SU-DHL-6 (cell line): ENCODE measurements around the gene KRT32.

Experiments used
- H2AFZ ChIP-seq: fragments of 200-600 bp; sonication (generic); 2 replicates; pipeline ENCODE4 v1.6.1; 2014; ENCODE audit warnings: low read depth, mild to moderate bottlenecking, moderate library complexity, mixed read lengths, antibody characterized with exemption, low read length; ENCODE audit not compliant: severe bottlenecking
- H3F3A ChIP-seq: fragments of 200-600 bp; shearing (Covaris generic); 2 replicates; pipeline ENCODE4 v1.6.0; 2016; ENCODE audit warnings: antibody characterized with exemption, mild to moderate bottlenecking; ENCODE audit not compliant: insufficient read depth
- H3K27ac ChIP-seq: fragments of 200-600 bp; sonication (generic); 2 replicates; pipeline ENCODE4 v1.5.1; 2016; ENCODE audit warnings: low read depth, mild to moderate bottlenecking, low read length, moderate library complexity, mixed read lengths
- H3K27me3 ChIP-seq: fragments of 200-600 bp; sonication (generic), shearing (Covaris generic); 2 replicates; pipeline ENCODE4 v1.6.0; 2014; ENCODE audit warnings: mild to moderate bottlenecking, low read length
- H3K36me3 ChIP-seq: fragments of 200-600 bp; sonication (generic); 2 replicates; pipeline ENCODE4 v1.6.1; 2014; ENCODE audit warnings: mild to moderate bottlenecking, low read length, mixed read lengths
- H3K4me2 ChIP-seq: fragments of 300-600, 200-600 bp; shearing (Covaris generic), sonication (generic); 2 replicates; pipeline ENCODE4 v1.6.0; 2014; ENCODE audit warnings: low read length, low read depth, mild to moderate bottlenecking; ENCODE audit not compliant: poor library complexity, severe bottlenecking
- H3K4me3 ChIP-seq: fragments of 200-600 bp; sonication (generic); 2 replicates; pipeline ENCODE4 v1.5.1; 2014; ENCODE audit warnings: antibody characterized with exemption, low read length, mild to moderate bottlenecking, mixed read lengths; ENCODE audit not compliant: insufficient read depth, poor library complexity, severe bottlenecking
- H3K79me2 ChIP-seq: fragments of 200-600 bp; sonication (generic); 2 replicates; pipeline ENCODE4 v1.6.1; 2014; ENCODE audit warnings: mild to moderate bottlenecking, low read length, moderate library complexity; ENCODE audit not compliant: insufficient read depth
- H3K9ac ChIP-seq: fragments of 200-600 bp; sonication (generic); 2 replicates; pipeline ENCODE4 v1.7.0; 2014; ENCODE audit warnings: mild to moderate bottlenecking, low read length
- H3K9me2 ChIP-seq: fragments of 200-600 bp; sonication (generic); replicated peaks from 2 replicates; pipeline ENCODE4 v1.6.1; 2014; ENCODE audit warnings: low read length; ENCODE audit not compliant: insufficient read depth
- H3K9me3 ChIP-seq: fragments of 200-600 bp; sonication (generic); 2 replicates; pipeline ENCODE4 v1.6.1; 2014; ENCODE audit warnings: low read length, mixed read lengths; ENCODE audit not compliant: insufficient read depth
- H4K20me1 ChIP-seq: fragments of 200-600 bp; sonication (generic); 2 replicates; pipeline ENCODE4 v1.6.1; 2014; ENCODE audit warnings: low read depth, mild to moderate bottlenecking, antibody characterized with exemption, low read length, moderate library complexity, mixed read lengths
- EZH2phosphoT487 ChIP-seq: fragments of 200-600 bp; sonication (generic), shearing (Covaris generic); conservative IDR thresholded peaks from 2 replicates; pipeline ENCODE4 v1.6.1; 2018; ENCODE audit warnings: mild to moderate bottlenecking, antibody characterized with exemption, low read length, moderate library complexity, mixed read lengths
- TF ChIP-seq, protein P1 (sequence below): fragments of 200-600 bp; sonication (generic); IDR thresholded peaks from one replicate; pipeline ENCODE4 v1.5.1; 2017; ENCODE audit warnings: antibody characterized with exemption, mild to moderate bottlenecking, low read length, moderate library complexity; ENCODE audit not compliant: insufficient read depth, poor library complexity, severe bottlenecking

KRT32 gene

DNA sequence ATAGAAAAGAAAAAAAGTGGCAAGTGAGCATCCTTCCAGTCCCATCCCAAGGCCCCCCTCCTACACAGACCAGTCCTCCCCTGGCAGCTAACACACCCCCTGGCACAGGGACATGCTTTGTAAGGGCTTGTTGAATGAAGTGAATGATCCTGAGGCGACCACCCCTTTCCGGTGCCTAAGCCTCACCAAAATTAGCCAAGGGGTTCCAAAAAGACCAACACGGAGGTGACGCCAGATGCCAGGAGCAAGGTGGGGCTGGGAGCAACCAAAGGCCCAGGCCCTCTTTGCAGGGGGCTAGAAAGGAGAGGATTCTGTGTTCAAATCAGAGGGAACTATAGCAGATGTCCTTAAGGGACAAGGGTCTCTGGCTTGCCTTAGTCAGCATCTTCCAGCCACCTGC is 8.2 kb upstream of the KRT32 start:
- H3K79me2 ChIP-seq, result no peaks in the 10 kb centered on the region
- H3K27ac ChIP-seq, result no peak overlapping the region
- H4K20me1 ChIP-seq, result no peaks in the 10 kb centered on the region
- H2AFZ ChIP-seq, result no peak overlapping the region
- no peaks in the 10 kb centered on the region for H3K9me3 ChIP-seq
- no peak overlapping the region for H3K4me2 ChIP-seq
- no peaks in the 10 kb centered on the region for H3K27me3 ChIP-seq
- H3K9me2 ChIP-seq, result no peaks in the 10 kb centered on the region
- H3F3A ChIP-seq, result no peaks in the 10 kb centered on the region
- H3K36me3 ChIP-seq, result no peaks in the 10 kb centered on the region
- no peak overlapping the region for H3K9ac ChIP-seq
- no peak overlapping the region for H3K4me3 ChIP-seq
- TF ChIP-seq EZH2phosphoT487, result no peak
- TF ChIP-seq, protein P1, sequence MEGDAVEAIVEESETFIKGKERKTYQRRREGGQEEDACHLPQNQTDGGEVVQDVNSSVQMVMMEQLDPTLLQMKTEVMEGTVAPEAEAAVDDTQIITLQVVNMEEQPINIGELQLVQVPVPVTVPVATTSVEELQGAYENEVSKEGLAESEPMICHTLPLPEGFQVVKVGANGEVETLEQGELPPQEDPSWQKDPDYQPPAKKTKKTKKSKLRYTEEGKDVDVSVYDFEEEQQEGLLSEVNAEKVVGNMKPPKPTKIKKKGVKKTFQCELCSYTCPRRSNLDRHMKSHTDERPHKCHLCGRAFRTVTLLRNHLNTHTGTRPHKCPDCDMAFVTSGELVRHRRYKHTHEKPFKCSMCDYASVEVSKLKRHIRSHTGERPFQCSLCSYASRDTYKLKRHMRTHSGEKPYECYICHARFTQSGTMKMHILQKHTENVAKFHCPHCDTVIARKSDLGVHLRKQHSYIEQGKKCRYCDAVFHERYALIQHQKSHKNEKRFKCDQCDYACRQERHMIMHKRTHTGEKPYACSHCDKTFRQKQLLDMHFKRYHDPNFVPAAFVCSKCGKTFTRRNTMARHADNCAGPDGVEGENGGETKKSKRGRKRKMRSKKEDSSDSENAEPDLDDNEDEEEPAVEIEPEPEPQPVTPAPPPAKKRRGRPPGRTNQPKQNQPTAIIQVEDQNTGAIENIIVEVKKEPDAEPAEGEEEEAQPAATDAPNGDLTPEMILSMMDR, result no peak

DNA sequence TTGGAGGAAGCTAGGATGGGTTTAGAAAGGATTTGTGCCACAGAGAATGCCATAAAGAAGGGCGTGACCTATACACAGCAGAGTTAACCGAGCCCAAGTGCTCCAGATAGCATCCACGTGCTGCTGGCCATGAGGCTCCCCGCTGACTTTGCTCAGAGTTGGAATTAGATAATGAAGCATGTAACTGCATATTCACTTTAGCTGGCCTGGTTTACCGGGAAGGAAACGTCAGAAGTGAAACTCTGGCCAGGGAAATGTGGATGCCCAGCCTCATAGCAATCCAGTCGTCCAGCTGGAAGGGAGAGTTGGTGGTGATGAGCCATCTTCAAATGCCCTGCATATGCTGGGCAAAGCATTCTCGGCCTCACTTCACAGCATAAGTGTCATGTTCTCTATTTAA is 7.7 kb upstream of the KRT32 start:
- Histone ChIP-seq H3K4me2 (no peak overlapping the region), H3K9me2 (no peaks in the 10 kb centered on the region), H3K9ac (no peak overlapping the region), H3K27me3 (no peaks in the 10 kb centered on the region), H3K27ac (no peak overlapping the region), H4K20me1 (no peaks in the 10 kb centered on the region), H3K36me3 (no peaks in the 10 kb centered on the region), H2AFZ (no peak overlapping the region), H3F3A (no peaks in the 10 kb centered on the region), H3K9me3 (no peaks in the 10 kb centered on the region), H3K4me3 (no peak overlapping the region), H3K79me2 (no peaks in the 10 kb centered on the region)
- TF ChIP-seq, protein P1, result no peak
- no peak for TF ChIP-seq EZH2phosphoT487

DNA sequence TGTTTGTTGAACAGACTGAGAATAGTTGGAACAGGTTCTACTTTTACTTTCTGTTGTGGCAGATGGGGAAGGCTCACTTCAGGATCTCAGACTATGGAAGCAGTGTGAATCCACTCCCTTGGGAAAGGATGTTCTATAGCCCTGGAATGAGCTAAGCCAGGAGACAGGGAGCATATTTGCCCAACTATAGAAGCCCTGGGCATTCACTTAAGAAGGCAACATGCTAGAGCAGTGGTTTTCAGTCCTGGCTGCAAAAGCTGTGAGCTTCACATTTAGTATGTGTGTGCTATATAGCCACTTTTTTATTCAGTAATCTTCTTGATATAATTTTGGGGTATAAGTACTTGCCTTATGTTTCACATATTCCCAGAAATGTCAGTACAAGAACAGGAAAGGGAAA is 1.2 kb upstream of the KRT32 start:
- Histone ChIP-seq H3K79me2 (no peaks in the 10 kb centered on the region), H3F3A (no peaks in the 10 kb centered on the region), H3K36me3 (no peaks in the 10 kb centered on the region), H3K9me3 (no peaks in the 10 kb centered on the region), H3K9ac (no peak overlapping the region), H3K27ac (no peak overlapping the region), H3K4me2 (no peak overlapping the region), H2AFZ (no peak overlapping the region), H3K9me2 (no peaks in the 10 kb centered on the region), H3K27me3 (no peaks in the 10 kb centered on the region), H3K4me3 (no peak overlapping the region), H4K20me1 (no peaks in the 10 kb centered on the region)
- TF ChIP-seq, protein P1, result no peak
- no peak for TF ChIP-seq EZH2phosphoT487

DNA sequence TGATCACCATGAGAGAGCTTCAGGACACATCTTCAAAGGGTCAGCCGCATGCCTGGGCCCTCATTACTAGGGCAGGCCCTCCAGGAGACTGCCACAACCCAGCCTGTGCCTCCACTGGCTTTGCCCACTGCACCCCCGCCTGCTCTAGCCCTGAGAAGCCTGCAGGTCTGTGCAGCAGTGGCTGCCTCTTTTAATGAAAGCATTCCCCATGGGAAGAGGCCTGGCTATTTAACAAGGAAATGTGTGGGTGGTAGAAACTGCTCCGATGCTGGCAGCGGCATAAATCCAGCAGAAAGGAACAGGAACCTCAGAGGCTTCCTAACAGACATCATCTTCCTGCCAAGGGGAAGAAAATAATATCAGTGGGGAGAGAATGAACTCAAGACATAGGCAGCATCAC is 375 bp upstream of the KRT32 start:
- no peak for TF ChIP-seq EZH2phosphoT487
- TF ChIP-seq, protein P1, result no peak
- no peaks in the 10 kb centered on the region for H3F3A ChIP-seq
- no peak overlapping the region for H3K9ac ChIP-seq
- H3K27ac ChIP-seq, result no peak overlapping the region
- H3K9me2 ChIP-seq, result no peaks in the 10 kb centered on the region
- no peaks in the 10 kb centered on the region for H3K27me3 ChIP-seq
- H4K20me1 ChIP-seq, result no peaks in the 10 kb centered on the region
- H3K4me3 ChIP-seq, result no peak overlapping the region
- H2AFZ ChIP-seq, result no peak overlapping the region
- no peak overlapping the region for H3K4me2 ChIP-seq
- no peaks in the 10 kb centered on the region for H3K79me2 ChIP-seq
- no peaks in the 10 kb centered on the region for H3K36me3 ChIP-seq
- H3K9me3 ChIP-seq, result no peaks in the 10 kb centered on the region
